K562 (cell line): Measurements from ENCODE around the gene TDRD12. TPM values are rescaled to one million over a fixed set of nuclear protein-coding genes. Genes with fewer than 3 reads are reported as not detected.

Source experiments
- ATAC-seq: fragments of 200-7000 bp; cut with Tn5 transposase; 3 replicates; pipeline ENCODE4 v1.9.1; 2020; ENCODE audit warnings: moderate library complexity
- BruUV-seq: library from RNA; stranded (reverse); fragments of 400-500 nt; replicated peaks from 2 replicates; lab custom pipeline; 2021; lab: Mats Ljungman, UMichigan
- CTCF ChIA-PET: fragments of 300-600 bp; formaldehyde crosslinking; extraction: SDS; loops from one replicate; lab custom pipeline; 2021; ENCODE audit warnings: low intra/inter-chr PET ratio; lab: Yijun Ruan, JAX
- POLR2A ChIA-PET: fragments of 300-600, 350-650 bp; sonication (Branson Sonifier 250); formaldehyde crosslinking; extraction: SDS; loops from one replicate; lab custom pipeline; 2021; ENCODE audit warnings: antibody characterized with exemption, inconsistent platforms; lab: Yijun Ruan, JAX
- DNase-seq, 4 experiments: peaks; one replicate each; pipeline versions ENCODE4 v3.0.0 to v3.0.0-alpha.2; 2011 to 2018; ENCODE audit warnings: low spot score in 3 of 4, mixed read lengths in 3 of 4; ENCODE audit errors: extremely low read depth in 1 of 4
- FAIRE-seq: peaks from 2 replicates; lab custom pipeline; 2011; peaks lifted over from hg19 to GRCh38; lab: Jason Lieb, UNC
- H2AFZ ChIP-seq: 2 replicates; pipeline ENCODE4 v1.6.0; 2011; ENCODE audit warnings: low read depth, low read length, control low read depth, inconsistent platforms
- H3K27ac ChIP-seq: fragments of 200-600 bp; 3 replicates; pipeline ENCODE4 v1.8.0; 2011; ENCODE audit warnings: low read depth, mild to moderate bottlenecking, control low read depth, inconsistent platforms, low read length, moderate library complexity, mixed read lengths; ENCODE audit errors: extremely low read depth
- H3K27me3 ChIP-seq, 2 experiments: fragments of 300-600 bp in 1 of 2; 2 replicates in 1 of 2; 3 replicates in 1 of 2; pipeline versions ENCODE4 v1.6.0 to v1.8.0; 2011; ENCODE audit warnings: inconsistent platforms in 2 of 2, low read length in 2 of 2, mild to moderate bottlenecking in 1 of 2, mixed read lengths in 1 of 2, moderate library complexity in 1 of 2; ENCODE audit not compliant: control insufficient read depth in 2 of 2, insufficient read depth in 2 of 2
- H3K36me3 ChIP-seq: fragments of 300-600 bp; 3 replicates; pipeline ENCODE4 v1.8.0; 2011; ENCODE audit warnings: mild to moderate bottlenecking, low read length, inconsistent platforms; ENCODE audit not compliant: control insufficient read depth, insufficient read depth
- H3K4me1 ChIP-seq, 2 experiments: fragments of 200-600 bp in 1 of 2; replicated peaks in 1 of 2; 2 replicates in 1 of 2; 3 replicates in 1 of 2; pipeline versions ENCODE4 v1.5.1 to v1.8.0; 2011; ENCODE audit warnings: inconsistent platforms in 2 of 2, low read length in 2 of 2, mild to moderate bottlenecking in 1 of 2, mixed read lengths in 1 of 2, moderate library complexity in 1 of 2; ENCODE audit not compliant: control insufficient read depth in 2 of 2, insufficient read depth in 2 of 2
- H3K4me2 ChIP-seq: 2 replicates; pipeline ENCODE4 v1.6.1; 2011; ENCODE audit warnings: low read length, control low read depth, inconsistent platforms, mixed read lengths; ENCODE audit not compliant: insufficient read depth
- H3K4me3 ChIP-seq: fragments of 200-600 bp; sonication (generic), shearing (Covaris generic); 2 replicates; pipeline ENCODE4 v1.5.1; 2016; ENCODE audit warnings: control low read depth, inconsistent platforms
- H3K79me2 ChIP-seq: fragments of 200-600 bp; 3 replicates; pipeline ENCODE4 v1.8.0; 2011; ENCODE audit warnings: low read length, inconsistent platforms; ENCODE audit not compliant: control insufficient read depth, insufficient read depth
- H3K9ac ChIP-seq, 2 experiments: 2 replicates each; pipeline versions ENCODE4 v1.6.0 to v1.6.1; 2011; ENCODE audit warnings: low read depth in 2 of 2, low read length in 2 of 2, control low read depth in 1 of 2, inconsistent platforms in 1 of 2, mild to moderate bottlenecking in 1 of 2, mixed read lengths in 1 of 2; ENCODE audit not compliant: insufficient read depth in 1 of 2
- H3K9me1 ChIP-seq: one replicate; pipeline ENCODE4 v1.6.0; 2011; ENCODE audit warnings: inconsistent platforms, mild to moderate bottlenecking, low read length, moderate library complexity; ENCODE audit not compliant: control insufficient read depth, insufficient read depth
- H3K9me3 ChIP-seq: replicated peaks from 2 replicates; pipeline ENCODE4 v1.5.1; 2011; ENCODE audit warnings: low read depth, low read length, inconsistent platforms; ENCODE audit not compliant: control insufficient read depth, insufficient read depth
- H4K20me1 ChIP-seq: replicated peaks from 2 replicates; pipeline ENCODE4 v1.6.1; 2011; ENCODE audit warnings: low read length, inconsistent platforms, mixed read lengths; ENCODE audit not compliant: control insufficient read depth, insufficient read depth
- KLF10 ChIP-seq: fragments of 250-450 bp; sonication (Bioruptor Pico); IDR thresholded peaks from 2 replicates; pipeline ENCODE4 v1.6.1; 2021; ENCODE audit warnings: matching md5 sums
- NBN ChIP-seq: fragments of 450-650 bp; IDR thresholded peaks from 2 replicates; pipeline ENCODE4 v1.6.1; 2016; ENCODE audit warnings: low read depth, mild to moderate bottlenecking
- POLR2AphosphoS2 ChIP-seq: IDR thresholded peaks from 2 replicates; pipeline ENCODE4 v1.6.1; 2012; ENCODE audit warnings: low read length, improper control_type of control experiment
- RBM39 ChIP-seq: fragments of 200-400 bp; formaldehyde crosslinking; optimal IDR thresholded peaks from 2 replicates; pipeline ENCODE3; 2018; ENCODE audit warnings: low read depth, low read length
- ZNF224 ChIP-seq: sonication (generic); formaldehyde crosslinking; IDR thresholded peaks from 2 replicates; pipeline ENCODE4 v1.8.0; 2022; ENCODE audit warnings: mild to moderate bottlenecking, missing genetic modification reagents
- ZNF551 ChIP-seq: fragments of 250-450 bp; sonication (Bioruptor Pico); IDR thresholded peaks from 2 replicates; pipeline ENCODE4 v1.5.0; 2021; ENCODE audit warnings: mild to moderate bottlenecking, moderate library complexity
- ZNF780A ChIP-seq: fragments of 250-450 bp; sonication (Bioruptor Pico); IDR thresholded peaks from 2 replicates; pipeline ENCODE4 v1.5.0; 2021; ENCODE audit warnings: mild to moderate bottlenecking
- WGBS: fragments of 100-300 bp; shearing (Covaris generic); methylation state at CpG from one replicate; pipeline ENCODE4 v1.1.6; 2016; ENCODE audit warnings: low coverage, mixed read lengths; ENCODE audit not compliant: insufficient coverage; ENCODE audit errors: missing lambda C conversion rate; 5-methylcytosine and 5-hydroxymethylcytosine counted together
- in situ Hi-C: fragments of 300-500 bp; cut with MboI; formaldehyde crosslinking; loops from 4 replicates; pipeline ENCODE4 v1.15.0; 2018; ENCODE audit warnings: inconsistent platforms, mixed read lengths
- intact Hi-C: fragments of 100-400 bp; cut with micrococcal nuclease; formaldehyde crosslinking; loops from 2 replicates; pipeline ENCODE4 v1.14.2; 2022
- polyA plus RNA-seq, 8 experiments: library from polyadenylated mRNA; depleted of rRNA in 4 of 8; stranded (reverse) in 5 of 8; unstranded in 3 of 8; fragments of >200 nt; fragmentation: Nextera tagmentation in 2 of 8; fragmentation: Illumina TruSeq in 1 of 8; extraction: Ambion mirVana in 2 of 8; extraction: Trizol in 1 of 8; gene quantifications; 2 replicates each; pipeline versions ENCODE4 v1.2.1 to v1.2.3, GENCODE V29; 2011 to 2014; ENCODE audit warnings: inconsistent platforms in 1 of 8, missing spikeins in 1 of 8
- total RNA-seq, 7 experiments: library from RNA; depleted of rRNA in 6 of 7; stranded (reverse); fragments of >200 nt in 6 of 7; fragmentation: Illumina TruSeq in 2 of 7; extraction: Trizol in 2 of 7; gene quantifications; 2 replicates each; pipeline versions ENCODE4 v1.2.1 to v1.2.3, GENCODE V29; 2011 to 2021; ENCODE audit warnings: low replicate concordance in 1 of 7
- TF ChIP-seq, protein P1 (sequence below): fragments of 250-450 bp; sonication (Bioruptor Pico); IDR thresholded peaks from 2 replicates; pipeline ENCODE4 v1.4.0; 2020; ENCODE audit warnings: borderline replicate concordance
- TF ChIP-seq, protein P2 (sequence below), 2 experiments: IDR thresholded peaks; 2 replicates each; pipeline ENCODE4 v1.6.1; 2012; ENCODE audit warnings: improper control_type of control experiment in 2 of 2, low read depth in 2 of 2, low read length in 2 of 2, borderline replicate concordance in 1 of 2
- TF ChIP-seq, protein P3 (sequence below): fragments of 250-450 bp; sonication (Bioruptor Pico); IDR thresholded peaks from 2 replicates; pipeline ENCODE4 v1.4.0; 2020; ENCODE audit warnings: mild to moderate bottlenecking, moderate library complexity
- TF ChIP-seq, protein P4 (sequence below), 2 experiments: fragments of 450-650 bp in 1 of 2; IDR thresholded peaks; 2 replicates each; pipeline ENCODE4 v1.6.1; 2011 to 2017; ENCODE audit warnings: low read depth in 2 of 2, antibody characterized with exemption in 1 of 2, borderline replicate concordance in 1 of 2, low read length in 1 of 2, mild to moderate bottlenecking in 1 of 2, mixed read lengths in 1 of 2; ENCODE audit not compliant: control insufficient read depth in 1 of 2

Gene TDRD12
- total and polyA plus RNA-seq, 9 of the 15 experiments (the other 6 are each of a cell fraction or from before 2014, with no cell fraction given) = 0.03 TPM; not detected in 8

DNA sequence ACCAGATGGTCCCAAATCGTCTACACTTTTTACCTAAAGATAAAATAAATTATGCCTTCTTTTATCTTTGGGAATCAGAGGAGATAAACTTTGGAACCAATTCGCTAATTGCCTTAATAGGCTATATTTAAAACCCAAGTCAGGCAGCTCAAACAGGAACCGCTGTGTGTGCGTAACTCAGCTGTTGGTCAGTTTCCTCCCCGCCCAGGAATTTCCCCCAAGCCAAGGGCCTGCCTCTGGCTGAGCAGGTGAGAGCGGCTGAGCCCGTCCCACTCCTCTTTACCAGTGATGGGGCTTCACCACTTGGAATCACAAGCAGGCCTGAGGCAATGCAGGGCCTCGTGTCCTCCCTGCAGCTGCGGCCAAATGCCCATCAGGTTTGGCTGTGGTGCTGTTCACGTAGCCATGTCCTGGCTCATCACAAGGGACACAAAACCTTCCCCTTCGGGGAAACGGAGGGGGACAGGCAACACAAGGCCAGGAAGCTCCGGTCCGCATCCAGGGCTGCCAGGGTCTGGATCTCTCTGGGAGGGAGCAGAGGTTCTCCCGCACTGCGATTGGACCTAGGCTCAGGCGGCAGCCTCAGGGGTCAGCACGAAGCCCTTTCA is 150.5 kb downstream of the TDRD12 start:
- ATAC-seq (no peak), DNase-seq (no peak), FAIRE-seq (no peak)
- H3K9me3 ChIP-seq = no peaks in the 10 kb centered on the region
- peaks cover 0 to 3% of the 10 kb centered on the region in 2 experiments; a peak in 1 of 5 replicates for H3K4me1 ChIP-seq
- no peaks in the 10 kb centered on the region for H3K36me3 ChIP-seq
- H3K9me1 ChIP-seq = no peaks in the 10 kb centered on the region
- intact Hi-C loops = no loop called here
- BruUV-seq = no TSS peak
- no peaks in the 10 kb centered on the region for H3K79me2 ChIP-seq
- no peak overlapping the region for H3K4me3 ChIP-seq
- H3K27me3 ChIP-seq = peaks cover 18 to 56% of the 10 kb centered on the region in 2 experiments
- POLR2A ChIA-PET = interaction anchor here (0.6 to 0.7 kb wide), 2 partner anchors 16 to 24 kb away, joined by 3 to 4 read pairs; no protein-coding TSS in a partner anchor
- CTCF ChIA-PET = no interaction called here
- H3K27ac ChIP-seq = no peak overlapping the region
- H3K4me2 ChIP-seq = no peak overlapping the region
- 0 out of 2 replicates have a peak, but pooled peaks cover 10% of the 10 kb centered on the region for H4K20me1 ChIP-seq
- H3K9ac ChIP-seq = no peak overlapping the region
- WGBS = 9% methylated on average over 18 of the region's 18 CpGs
- in situ Hi-C loops = no loop called here
- H2AFZ ChIP-seq = no peak overlapping the region
- TF ChIP-seq ZNF224 (CRISPR knock-in tag) (no peak), NBN (no peak), RBM39 (no peak), ZNF551 (CRISPR knock-in tag) (no peak), ZNF780A (CRISPR knock-in tag) (no peak), POLR2AphosphoS2 (no peak), KLF10 (no peak)
- TF ChIP-seq, protein P1, sequence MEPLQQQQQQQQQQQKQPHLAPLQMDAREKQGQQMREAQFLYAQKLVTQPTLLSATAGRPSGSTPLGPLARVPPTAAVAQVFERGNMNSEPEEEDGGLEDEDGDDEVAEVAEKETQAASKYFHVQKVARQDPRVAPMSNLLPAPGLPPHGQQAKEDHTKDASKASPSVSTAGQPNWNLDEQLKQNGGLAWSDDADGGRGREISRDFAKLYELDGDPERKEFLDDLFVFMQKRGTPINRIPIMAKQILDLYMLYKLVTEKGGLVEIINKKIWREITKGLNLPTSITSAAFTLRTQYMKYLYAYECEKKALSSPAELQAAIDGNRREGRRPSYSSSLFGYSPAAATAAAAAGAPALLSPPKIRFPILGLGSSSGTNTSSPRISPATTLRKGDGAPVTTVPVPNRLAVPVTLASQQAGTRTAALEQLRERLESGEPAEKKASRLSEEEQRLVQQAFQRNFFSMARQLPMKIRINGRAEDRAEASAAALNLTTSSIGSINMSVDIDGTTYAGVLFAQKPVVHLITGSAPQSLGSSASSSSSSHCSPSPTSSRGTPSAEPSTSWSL (CRISPR knock-in tag) = no peak
- TF ChIP-seq, protein P2, sequence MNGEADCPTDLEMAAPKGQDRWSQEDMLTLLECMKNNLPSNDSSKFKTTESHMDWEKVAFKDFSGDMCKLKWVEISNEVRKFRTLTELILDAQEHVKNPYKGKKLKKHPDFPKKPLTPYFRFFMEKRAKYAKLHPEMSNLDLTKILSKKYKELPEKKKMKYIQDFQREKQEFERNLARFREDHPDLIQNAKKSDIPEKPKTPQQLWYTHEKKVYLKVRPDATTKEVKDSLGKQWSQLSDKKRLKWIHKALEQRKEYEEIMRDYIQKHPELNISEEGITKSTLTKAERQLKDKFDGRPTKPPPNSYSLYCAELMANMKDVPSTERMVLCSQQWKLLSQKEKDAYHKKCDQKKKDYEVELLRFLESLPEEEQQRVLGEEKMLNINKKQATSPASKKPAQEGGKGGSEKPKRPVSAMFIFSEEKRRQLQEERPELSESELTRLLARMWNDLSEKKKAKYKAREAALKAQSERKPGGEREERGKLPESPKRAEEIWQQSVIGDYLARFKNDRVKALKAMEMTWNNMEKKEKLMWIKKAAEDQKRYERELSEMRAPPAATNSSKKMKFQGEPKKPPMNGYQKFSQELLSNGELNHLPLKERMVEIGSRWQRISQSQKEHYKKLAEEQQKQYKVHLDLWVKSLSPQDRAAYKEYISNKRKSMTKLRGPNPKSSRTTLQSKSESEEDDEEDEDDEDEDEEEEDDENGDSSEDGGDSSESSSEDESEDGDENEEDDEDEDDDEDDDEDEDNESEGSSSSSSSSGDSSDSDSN (IDR thresholded peaks at IDR 0.05; ENCODE audit: borderline replicate concordance in 1 of 2, low read depth in 2 of 2, low read length in 2 of 2) = no peak
- TF ChIP-seq, protein P3, sequence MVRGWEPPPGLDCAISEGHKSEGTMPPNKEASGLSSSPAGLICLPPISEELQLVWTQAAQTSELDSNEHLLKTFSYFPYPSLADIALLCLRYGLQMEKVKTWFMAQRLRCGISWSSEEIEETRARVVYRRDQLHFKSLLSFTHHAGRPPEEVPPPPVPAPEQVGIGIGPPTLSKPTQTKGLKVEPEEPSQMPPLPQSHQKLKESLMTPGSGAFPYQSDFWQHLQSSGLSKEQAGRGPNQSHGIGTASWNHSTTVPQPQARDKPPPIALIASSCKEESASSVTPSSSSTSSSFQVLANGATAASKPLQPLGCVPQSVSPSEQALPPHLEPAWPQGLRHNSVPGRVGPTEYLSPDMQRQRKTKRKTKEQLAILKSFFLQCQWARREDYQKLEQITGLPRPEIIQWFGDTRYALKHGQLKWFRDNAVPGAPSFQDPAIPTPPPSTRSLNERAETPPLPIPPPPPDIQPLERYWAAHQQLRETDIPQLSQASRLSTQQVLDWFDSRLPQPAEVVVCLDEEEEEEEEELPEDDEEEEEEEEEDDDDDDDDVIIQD (CRISPR knock-in tag) = no peak
- TF ChIP-seq, protein P4, sequence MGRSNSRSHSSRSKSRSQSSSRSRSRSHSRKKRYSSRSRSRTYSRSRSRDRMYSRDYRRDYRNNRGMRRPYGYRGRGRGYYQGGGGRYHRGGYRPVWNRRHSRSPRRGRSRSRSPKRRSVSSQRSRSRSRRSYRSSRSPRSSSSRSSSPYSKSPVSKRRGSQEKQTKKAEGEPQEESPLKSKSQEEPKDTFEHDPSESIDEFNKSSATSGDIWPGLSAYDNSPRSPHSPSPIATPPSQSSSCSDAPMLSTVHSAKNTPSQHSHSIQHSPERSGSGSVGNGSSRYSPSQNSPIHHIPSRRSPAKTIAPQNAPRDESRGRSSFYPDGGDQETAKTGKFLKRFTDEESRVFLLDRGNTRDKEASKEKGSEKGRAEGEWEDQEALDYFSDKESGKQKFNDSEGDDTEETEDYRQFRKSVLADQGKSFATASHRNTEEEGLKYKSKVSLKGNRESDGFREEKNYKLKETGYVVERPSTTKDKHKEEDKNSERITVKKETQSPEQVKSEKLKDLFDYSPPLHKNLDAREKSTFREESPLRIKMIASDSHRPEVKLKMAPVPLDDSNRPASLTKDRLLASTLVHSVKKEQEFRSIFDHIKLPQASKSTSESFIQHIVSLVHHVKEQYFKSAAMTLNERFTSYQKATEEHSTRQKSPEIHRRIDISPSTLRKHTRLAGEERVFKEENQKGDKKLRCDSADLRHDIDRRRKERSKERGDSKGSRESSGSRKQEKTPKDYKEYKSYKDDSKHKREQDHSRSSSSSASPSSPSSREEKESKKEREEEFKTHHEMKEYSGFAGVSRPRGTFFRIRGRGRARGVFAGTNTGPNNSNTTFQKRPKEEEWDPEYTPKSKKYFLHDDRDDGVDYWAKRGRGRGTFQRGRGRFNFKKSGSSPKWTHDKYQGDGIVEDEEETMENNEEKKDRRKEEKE (IDR thresholded peaks at IDR 0.05; ENCODE audit: borderline replicate concordance in 1 of 2, control insufficient read depth in 1 of 2, low read depth in 2 of 2, low read length in 1 of 2) = no peak
